Stimulated activated CD4-positive, alpha-beta T cell treated with anti-CD3 and anti-CD28 coated beads, Interleukin-1b, Interleukin-23, amount 100 ng/mL, for 24 hours (primary cell): ENCODE measurements around the gene KPNA2.

ENCODE experiments used
- DNase-seq, 4 experiments: peaks; one replicate each; pipeline ENCODE4 v3.0.0-alpha.2; 2020; ENCODE audit warnings: low read depth in 4 of 4, low spot score in 1 of 4

The KPNA2 gene

GRCh38 chr17:68095205-68095811 is 59.8 kb downstream of the KPNA2 start:
- no peak for DNase-seq

DNA sequence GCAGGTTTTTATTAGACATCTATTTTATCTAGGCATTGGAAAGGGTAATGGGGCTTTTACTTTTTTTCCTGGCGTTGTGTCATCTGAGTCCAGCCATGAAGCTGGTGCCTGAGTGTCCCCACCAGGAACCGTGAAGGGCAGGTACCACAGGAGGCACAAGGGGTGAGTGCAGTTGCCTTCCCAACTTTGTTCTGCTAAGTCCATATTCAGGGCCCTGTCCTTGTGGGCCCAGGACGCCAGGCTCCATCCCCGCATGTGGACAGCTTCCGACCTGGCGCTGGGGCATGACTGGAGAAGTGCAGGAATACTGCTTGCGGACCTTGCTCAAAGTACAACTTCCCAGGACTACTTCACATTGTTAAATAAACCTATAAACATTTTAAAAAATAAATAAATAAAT is 60.6 kb downstream of the KPNA2 start:
- DNase-seq, result no peak
